Parathyroid adenoma (tissue), 2 donors: ENCODE results near the gene TMEM202.

ENCODE experiments used
- H2AFZ ChIP-seq: fragments of 300-600 bp; sonication (generic); one replicate; pipeline ENCODE4 v1.7.0; 2017; ENCODE audit warnings: antibody characterized with exemption, mild to moderate bottlenecking
- H3K27ac ChIP-seq: fragments of 300-600 bp; sonication (generic); one replicate; pipeline ENCODE4 v1.7.0; 2017
- H3K27me3 ChIP-seq: fragments of 300-600 bp; sonication (generic); one replicate; pipeline ENCODE4 v1.7.0; 2017; ENCODE audit warnings: low read length; ENCODE audit not compliant: control insufficient read depth, insufficient read depth
- H3K36me3 ChIP-seq: fragments of 300-600 bp; sonication (generic); one replicate; pipeline ENCODE4 v1.7.0; 2017; ENCODE audit warnings: low read length; ENCODE audit not compliant: control insufficient read depth, insufficient read depth
- H3K4me1 ChIP-seq: fragments of 300-600 bp; sonication (generic); one replicate; pipeline ENCODE4 v1.7.0; 2017; ENCODE audit warnings: control low read depth
- H3K4me2 ChIP-seq: fragments of 300-600 bp; sonication (generic); one replicate; pipeline ENCODE4 v1.7.0; 2017; ENCODE audit warnings: low read length
- H3K4me3 ChIP-seq: fragments of 300-600 bp; sonication (generic); one replicate; pipeline ENCODE4 v1.7.0; 2017; ENCODE audit warnings: low read depth, low read length
- H3K79me2 ChIP-seq: fragments of 300-600 bp; sonication (generic); one replicate; pipeline ENCODE4 v1.7.0; 2017; ENCODE audit warnings: control low read depth
- H3K9ac ChIP-seq: fragments of 300-600 bp; sonication (generic); one replicate; pipeline ENCODE4 v1.7.0; 2017; ENCODE audit warnings: mild to moderate bottlenecking
- H3K9me3 ChIP-seq: fragments of 300-600 bp; sonication (generic); one replicate; pipeline ENCODE4 v1.7.0; 2017; ENCODE audit warnings: low read length; ENCODE audit not compliant: control insufficient read depth
- CTCF ChIP-seq: fragments of 300-600 bp; sonication (generic); IDR thresholded peaks from one replicate; pipeline ENCODE4 v1.7.0; 2017; ENCODE audit warnings: antibody characterized with exemption, mild to moderate bottlenecking
- donor health status: primary hyperparathyroidism.

TMEM202 gene

DNA sequence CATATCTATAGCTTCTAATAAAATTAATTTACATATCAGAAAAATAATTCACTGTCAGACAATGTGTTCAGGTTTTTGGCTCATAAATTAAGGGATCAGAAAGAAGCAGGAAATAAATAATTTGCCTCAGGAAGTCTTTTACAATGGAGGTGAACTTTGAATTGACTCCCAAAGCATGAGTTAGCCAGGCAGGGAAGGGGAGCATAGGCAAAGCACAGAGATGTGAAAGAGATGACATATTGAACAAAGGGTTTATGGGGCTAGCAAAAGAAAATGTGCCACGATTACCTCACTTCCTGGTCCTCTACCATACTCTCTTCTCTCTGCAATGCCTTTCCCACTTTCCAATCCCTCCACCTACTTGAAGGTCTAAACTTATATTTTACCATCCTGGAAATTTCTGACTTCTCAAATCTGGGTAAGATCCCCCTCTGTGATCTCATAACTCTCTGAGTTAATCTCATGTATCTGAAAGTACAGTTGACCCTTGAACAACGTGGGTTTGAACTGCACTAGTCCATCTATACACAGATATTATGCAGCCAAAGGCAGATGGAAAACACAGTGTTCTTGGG, 18.2 kb upstream of the TMEM202 start:
- Histone ChIP-seq H3K27me3 (no peaks in the 10 kb centered on the region), H3K9ac (no peak overlapping the region), H3K79me2 (peaks cover 7% of the 10 kb centered on the region), H3K27ac (no peak overlapping the region), H3K36me3 (no peaks in the 10 kb centered on the region), H2AFZ (no peak overlapping the region), H3K4me3 (no peak overlapping the region), H3K9me3 (no peaks in the 10 kb centered on the region), H3K4me2 (no peak overlapping the region), H3K4me1 (no peaks in the 10 kb centered on the region)
- TF ChIP-seq CTCF = no peak

DNA sequence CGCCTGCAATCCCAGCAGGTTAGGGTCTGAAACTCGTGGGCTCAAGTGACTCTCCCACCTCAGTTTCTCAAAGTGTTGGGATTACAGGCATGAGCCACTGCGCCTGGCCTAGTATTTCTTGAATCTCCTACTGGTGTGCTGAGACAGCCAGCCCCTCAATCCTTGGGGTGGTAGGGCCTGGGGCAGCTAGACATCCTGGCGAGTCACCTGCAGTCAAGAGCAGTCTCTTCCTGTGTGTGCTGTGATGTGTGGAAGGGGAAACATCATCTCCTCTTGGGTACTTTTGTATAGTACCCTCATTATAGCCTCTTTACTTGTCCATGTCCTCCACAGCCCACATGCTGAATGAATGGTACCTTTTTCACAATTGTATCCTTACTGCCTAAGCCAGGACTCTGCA, 17.4 kb upstream of the TMEM202 start:
- no peak for TF ChIP-seq CTCF
- no peaks in the 10 kb centered on the region for H3K4me1 ChIP-seq
- H3K9me3 ChIP-seq = no peaks in the 10 kb centered on the region

GRCh38 chr15:72382146-72382545, 16.0 kb upstream of the TMEM202 start:
- no peaks in the 10 kb centered on the region for H3K27me3 ChIP-seq
- H3K4me3 ChIP-seq = no peak overlapping the region
- H3K27ac ChIP-seq = no peak overlapping the region
- no peaks in the 10 kb centered on the region for H3K36me3 ChIP-seq
- H2AFZ ChIP-seq = no peak overlapping the region
- no peaks in the 10 kb centered on the region for H3K9me3 ChIP-seq
- no peak overlapping the region for H3K4me2 ChIP-seq
- TF ChIP-seq CTCF = no peak
- H3K79me2 ChIP-seq = no peaks in the 10 kb centered on the region
- H3K9ac ChIP-seq = no peak overlapping the region
- H3K4me1 ChIP-seq = no peaks in the 10 kb centered on the region

More for the DNA sequence above, 17.4 kb upstream of the TMEM202 start:
- no peak overlapping the region for H3K9ac ChIP-seq
- no peak overlapping the region for H3K27ac ChIP-seq
- no peak overlapping the region for H2AFZ ChIP-seq
- no peaks in the 10 kb centered on the region for H3K36me3 ChIP-seq
- no peak overlapping the region for H3K4me2 ChIP-seq
- no peaks in the 10 kb centered on the region for H3K27me3 ChIP-seq
- no peaks in the 10 kb centered on the region for H3K79me2 ChIP-seq
- H3K4me3 ChIP-seq = no peak overlapping the region

DNA sequence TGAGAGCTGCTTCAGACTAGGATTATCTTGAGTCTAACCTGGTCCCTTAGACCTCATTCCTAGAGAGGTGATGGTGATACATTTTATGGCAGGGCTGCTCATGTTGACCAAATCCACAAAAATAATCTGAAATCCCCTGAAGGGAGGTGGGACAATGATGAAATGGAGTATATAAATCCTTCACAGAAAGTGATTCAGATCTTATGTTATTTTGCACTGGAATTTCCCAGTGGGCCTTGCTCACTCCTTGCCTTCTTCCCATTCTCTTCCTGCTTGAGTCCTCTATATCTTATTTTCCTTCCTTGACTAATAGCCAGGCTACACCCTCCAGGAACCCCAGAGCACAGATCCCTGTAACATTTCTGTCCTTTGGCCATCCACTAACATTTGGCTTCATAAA, 10.4 kb upstream of the TMEM202 start:
- Histone ChIP-seq H2AFZ (no peak overlapping the region), H3K4me2 (no peak overlapping the region), H3K9ac (no peak overlapping the region)

More for the DNA sequence above, 10.4 kb upstream of the TMEM202 start:
- no peak for TF ChIP-seq CTCF
- no peaks in the 10 kb centered on the region for H3K79me2 ChIP-seq
- H3K4me1 ChIP-seq = no peaks in the 10 kb centered on the region
- H3K9me3 ChIP-seq = no peaks in the 10 kb centered on the region
- H3K4me3 ChIP-seq = no peak overlapping the region
- no peaks in the 10 kb centered on the region for H3K36me3 ChIP-seq
- no peak overlapping the region for H3K27ac ChIP-seq
- no peaks in the 10 kb centered on the region for H3K27me3 ChIP-seq
